Motor neuron (in vitro differentiated cells): ENCODE data around the gene RBFOX2. TPM values are rescaled to one million over a fixed set of nuclear protein-coding genes. Genes with fewer than 3 reads are reported as not detected.
A peak's percentile ranks its signal among the peaks of the same experiment; 100 is the strongest.

Experiments used
- ATAC-seq, 8 experiments: fragments of 200-7000 bp; cut with Tn5 transposase; replicated peaks in 6 of 8; 2 replicates each; pipeline ENCODE4 v1.8.0; 2021; ENCODE audit warnings: mild to moderate bottlenecking in 8 of 8, moderate library complexity in 8 of 8
- H3K27ac ChIP-seq, 2 donors: fragments of 250-450 bp; sonication (Bioruptor Pico); 2 replicates each; pipeline ENCODE4 v1.9.0; 2021; ENCODE audit warnings: antibody characterized with exemption in 2 of 2, mild to moderate bottlenecking in 2 of 2, moderate library complexity in 1 of 2
- H3K4me1 ChIP-seq, 2 donors: fragments of 250-450 bp; sonication (Bioruptor Pico); replicated peaks in 1 of 2; 2 replicates each; pipeline ENCODE4 v1.6.1; 2021; ENCODE audit warnings: antibody characterized with exemption in 2 of 2, mild to moderate bottlenecking in 2 of 2, moderate library complexity in 1 of 2
- H3K4me3 ChIP-seq, 5 donors: fragments of 250-450 bp; sonication (Bioruptor Pico); 2 replicates each; pipeline ENCODE4 v1.9.0; 2021; ENCODE audit warnings: antibody characterized with exemption in 5 of 5, mild to moderate bottlenecking in 5 of 5, moderate library complexity in 4 of 5
- WGBS, 10 experiments: fragments of 450-650 bp; shearing (Covaris generic); methylation state at CpG; one replicate each; pipeline ENCODE4 v1.0.0; 2022; 5-methylcytosine and 5-hydroxymethylcytosine counted together
- in situ Hi-C, 9 experiments: fragments of 400-800 bp; cut with MboI; loops; one replicate each; pipeline ENCODE4 v1.15.0; 2021; ENCODE audit warnings: low sequenced_read_pairs in 9 of 9, low pct_unique_long_range_greater_than_20kb in 2 of 9; ENCODE audit not compliant: unreplicated experiment in 9 of 9
- total RNA-seq, 8 experiments: library from RNA; unstranded; fragments of 300-600 nt; gene quantifications; 2 replicates each; pipeline versions ENCODE4 v1.2.3 to v1.2.4, GENCODE V29; 2022

Gene RBFOX2
- total RNA-seq, 8 experiments from 2014 or later = 105 to 229 (median 174) TPM

DNA sequence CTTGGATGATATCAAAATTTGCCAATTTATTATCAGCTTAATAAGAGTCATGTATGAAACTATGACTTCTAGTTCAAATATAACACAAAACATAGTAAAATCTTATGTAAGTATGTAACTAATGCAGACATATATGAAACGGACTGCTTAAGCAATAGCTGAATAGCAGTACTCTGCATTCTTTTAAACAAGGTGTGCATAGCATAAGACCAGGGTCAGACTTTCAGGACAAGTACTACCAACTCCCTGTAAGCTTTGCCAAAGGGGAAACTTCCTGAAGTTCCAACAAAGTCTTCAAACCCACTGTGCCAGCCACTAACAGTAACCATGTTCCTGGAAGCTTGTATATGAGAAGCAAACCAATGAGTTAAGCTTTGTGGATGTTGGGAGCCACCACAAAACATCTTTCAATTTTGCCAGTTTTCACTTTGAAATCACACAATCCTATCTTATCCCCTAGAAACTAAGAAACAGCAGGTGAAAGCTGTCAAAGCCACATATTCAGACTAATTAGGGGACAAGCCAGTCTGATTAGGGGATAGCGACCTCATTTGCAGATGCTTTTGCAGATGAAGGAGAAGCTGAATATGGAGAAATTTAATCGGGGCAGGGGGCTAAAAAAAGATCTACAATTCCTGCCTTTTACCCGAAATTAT lies 13.3 kb downstream of the RBFOX2 start:
- 7 to 86% (median 38%) methylated on average over 1 to 4 of the region's 4 CpGs; no CpG with 5 or more reads in 1 of the 10 experiments for WGBS, 10 experiments
- H3K4me1 ChIP-seq = peaks cover 37 to 46% of the 10 kb centered on the region in 2 donors
- in situ Hi-C loops = no loop called here
- ATAC-seq = no peak
- H3K4me3 ChIP-seq = no peak overlapping the region
- no peak overlapping the region for H3K27ac ChIP-seq

DNA sequence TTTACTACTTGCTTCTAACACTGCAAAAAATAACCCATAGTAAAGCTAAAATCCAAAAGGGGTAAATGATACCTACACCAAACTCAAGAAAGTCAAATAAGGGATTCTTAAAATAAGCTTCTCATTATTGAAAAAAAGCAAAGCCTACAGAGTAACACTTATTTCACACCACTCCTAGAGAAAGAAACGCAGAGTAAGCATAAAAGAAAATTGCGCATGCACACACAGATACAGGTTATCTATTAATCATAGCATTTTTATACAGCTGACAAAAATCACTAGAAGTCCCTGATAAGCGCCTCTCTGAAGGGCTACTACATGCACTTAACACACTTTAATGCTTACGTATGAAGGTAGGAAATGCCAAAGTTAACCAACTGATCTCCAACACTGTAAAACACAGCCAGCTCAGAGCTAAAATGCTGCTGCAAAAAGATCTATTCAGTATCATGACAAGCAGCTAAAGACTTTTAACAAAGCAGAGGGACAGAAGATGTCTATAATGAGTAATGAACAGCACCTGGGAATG lies 14.0 kb downstream of the RBFOX2 start:
- no peak for ATAC-seq
- in situ Hi-C loops = no loop called here
- WGBS, 10 experiments = 61 to 100% (median 86%) methylated on average over 1 to 4 of the region's 4 CpGs; no CpG with 5 or more reads in 1 of the 10 experiments

DNA sequence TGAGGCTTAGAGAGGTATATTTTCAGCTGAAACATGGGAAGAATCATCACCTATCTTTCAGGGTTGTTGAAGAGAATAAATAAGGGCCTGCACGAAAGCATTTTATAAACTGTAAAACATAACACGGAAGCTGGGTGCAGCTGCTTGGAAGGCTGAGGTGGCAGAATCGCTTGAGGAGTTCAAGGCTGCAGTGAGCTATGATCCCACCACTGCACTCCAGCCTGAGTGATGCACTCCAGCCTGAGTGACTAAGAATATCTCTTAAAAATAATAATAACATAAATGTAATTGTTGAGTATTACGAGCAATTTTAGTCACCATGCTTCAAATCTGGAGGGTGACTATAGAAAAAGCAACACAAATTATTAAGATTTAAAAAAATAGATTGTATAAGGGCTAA lies 16.3 kb downstream of the RBFOX2 start:
- WGBS, 10 experiments = 77 to 100% (median 92%) methylated on average over 1 to 4 of the region's 4 CpGs; no CpG with 5 or more reads in 2 of the 10 experiments
- in situ Hi-C loops = no loop called here
- no peak overlapping the region for H3K27ac ChIP-seq
- H3K4me3 ChIP-seq = no peak overlapping the region
- H3K4me1 ChIP-seq = peaks cover 28 to 42% of the 10 kb centered on the region in 2 donors
- ATAC-seq = no peak

More for the DNA sequence above, 14.0 kb downstream of the RBFOX2 start:
- Histone ChIP-seq H3K27ac (no peak overlapping the region), H3K4me3 (no peak overlapping the region), H3K4me1 (peaks cover 37 to 52% of the 10 kb centered on the region in 2 donors)

DNA sequence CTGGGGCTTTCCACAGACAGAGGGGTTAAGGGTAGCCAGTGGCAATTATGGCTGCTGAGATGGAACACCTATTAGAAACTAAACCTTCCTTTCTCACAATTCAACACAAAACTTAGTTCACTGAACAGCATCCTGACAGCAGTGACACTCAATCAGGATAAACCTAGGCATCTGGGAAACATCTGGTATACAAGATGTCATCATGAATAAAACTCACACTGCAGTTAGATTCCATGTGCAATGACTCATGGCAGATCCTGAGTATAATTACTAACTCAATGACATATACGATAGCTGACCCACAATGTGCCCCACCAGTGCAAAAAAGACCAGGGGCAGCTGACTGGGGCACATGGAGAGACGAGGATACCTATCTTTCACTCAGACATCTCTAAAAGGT lies 17.7 kb downstream of the RBFOX2 start:
- peak; percentile 58 to 94 (median 79) for ATAC-seq

DNA sequence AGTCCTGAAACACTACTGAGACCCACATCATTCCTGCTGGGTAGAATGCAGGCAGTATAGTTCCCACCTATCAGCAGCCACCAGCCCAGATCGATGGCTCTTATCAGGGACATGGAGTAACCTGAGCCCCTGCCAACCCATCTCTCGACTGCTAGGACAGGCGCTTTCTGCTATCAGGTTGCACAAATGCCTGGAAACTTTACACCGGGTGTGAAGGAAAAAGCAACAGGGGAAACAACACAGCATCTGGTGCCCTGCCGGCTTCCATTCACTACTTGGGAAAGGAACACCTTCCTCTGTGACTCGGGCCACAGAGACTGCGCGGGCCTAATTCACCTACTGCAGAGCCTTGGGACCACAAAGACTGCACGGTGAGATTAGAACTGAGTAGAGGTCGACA lies 18.5 kb downstream of the RBFOX2 start:
- Histone ChIP-seq H3K4me3 (no peak overlapping the region), H3K27ac (no peak overlapping the region), H3K4me1 (peaks cover 15 to 20% of the 10 kb centered on the region in 2 donors)
- no peak for ATAC-seq
- WGBS, 10 experiments = 27 to 57% (median 42%) methylated on average over 1 to 9 of the region's 10 CpGs; no CpG with 5 or more reads in 2 of the 10 experiments
- in situ Hi-C loops = no loop called here

More for the DNA sequence above, 17.7 kb downstream of the RBFOX2 start:
- in situ Hi-C loops = no loop called here
- no peak overlapping the region for H3K27ac ChIP-seq
- 0 to 94% (median 38%) methylated on average over 1 to 2 of the region's 2 CpGs; no CpG with 5 or more reads in 4 of the 10 experiments for WGBS, 10 experiments
- no peak overlapping the region for H3K4me3 ChIP-seq
- H3K4me1 ChIP-seq = peaks cover 15 to 27% of the 10 kb centered on the region in 2 donors

DNA sequence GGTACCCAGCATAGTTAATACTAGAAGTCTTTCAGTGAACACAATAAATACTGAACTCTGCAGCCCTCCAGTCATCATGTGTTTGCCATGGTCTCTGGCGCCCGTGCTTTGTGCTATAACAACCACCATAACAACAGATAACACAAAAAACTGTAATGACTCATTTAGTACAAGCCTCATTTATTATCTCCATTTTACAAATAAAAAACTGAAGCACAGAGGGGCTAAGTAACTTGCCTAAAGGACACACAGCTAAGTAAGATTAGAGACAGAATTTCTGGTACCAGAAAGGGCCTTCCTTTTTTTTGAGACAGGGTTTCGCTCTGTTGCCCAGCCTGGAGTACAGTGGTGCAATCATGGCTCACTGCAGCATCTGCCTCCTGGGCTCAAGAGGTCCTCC lies 19.5 kb downstream of the RBFOX2 start:
- in situ Hi-C loops = no loop called here
- Histone ChIP-seq H3K27ac (no peak overlapping the region), H3K4me1 (peaks cover 8 to 13% of the 10 kb centered on the region in 2 donors), H3K4me3 (no peak overlapping the region)
- 60 to 88% (median 66%) methylated on average over 1 to 3 of the region's 3 CpGs; no CpG with 5 or more reads in 3 of the 10 experiments for WGBS, 10 experiments
- peak in 4 of 8 experiments; percentile 19 to 64 (median 43) for ATAC-seq

DNA sequence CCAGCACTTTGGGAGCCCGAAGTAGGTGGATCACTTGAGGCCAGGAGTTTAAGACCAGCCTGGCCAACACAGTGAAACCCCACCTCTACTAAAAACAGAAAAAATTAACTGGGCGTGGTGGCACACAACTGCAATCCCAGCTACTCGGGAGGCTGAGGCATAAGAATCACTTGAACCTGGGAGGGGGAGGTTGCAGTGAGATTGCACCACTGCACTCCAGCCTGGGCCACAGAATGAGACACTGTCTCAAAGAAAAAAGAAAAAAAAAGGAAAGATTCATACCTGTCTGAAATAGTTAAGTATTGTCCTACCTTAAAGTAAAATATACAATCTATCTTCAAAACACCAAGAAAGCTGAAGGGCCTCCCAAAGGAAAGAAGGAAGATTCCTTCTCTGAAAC lies 20.1 kb downstream of the RBFOX2 start:
- no peak overlapping the region for H3K27ac ChIP-seq
- in situ Hi-C loops = no loop called here
- 25 to 100% (median 89%) methylated on average over 2 to 3 of the region's 3 CpGs; no CpG with 5 or more reads in 1 of the 10 experiments for WGBS, 10 experiments
- no peak for ATAC-seq
- no peak overlapping the region for H3K4me3 ChIP-seq
- H3K4me1 ChIP-seq = peaks cover 8 to 13% of the 10 kb centered on the region in 2 donors

DNA sequence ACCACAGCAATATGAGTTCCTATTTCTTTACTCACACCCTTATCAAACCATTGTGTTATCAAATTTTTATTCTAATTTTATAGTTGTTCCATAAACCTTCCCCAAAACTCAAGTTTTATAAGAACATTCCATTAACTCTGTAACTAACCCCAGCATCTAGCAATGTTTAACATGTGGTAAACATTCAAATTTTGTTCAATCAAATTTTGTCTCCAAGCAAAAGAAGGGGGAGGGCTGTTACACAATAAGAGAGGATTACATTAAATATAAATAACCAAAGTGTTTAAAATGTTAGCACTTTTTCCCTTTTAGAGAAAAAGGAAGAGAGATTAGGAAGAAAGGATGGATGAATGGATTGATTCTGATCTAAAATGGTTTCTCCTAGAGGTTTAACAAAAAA lies 20.5 kb downstream of the RBFOX2 start:
- in situ Hi-C loops = no loop called here
- Histone ChIP-seq H3K4me1 (peaks cover 8 to 13% of the 10 kb centered on the region in 2 donors), H3K4me3 (no peak overlapping the region), H3K27ac (no peak overlapping the region)
- no peak for ATAC-seq

DNA sequence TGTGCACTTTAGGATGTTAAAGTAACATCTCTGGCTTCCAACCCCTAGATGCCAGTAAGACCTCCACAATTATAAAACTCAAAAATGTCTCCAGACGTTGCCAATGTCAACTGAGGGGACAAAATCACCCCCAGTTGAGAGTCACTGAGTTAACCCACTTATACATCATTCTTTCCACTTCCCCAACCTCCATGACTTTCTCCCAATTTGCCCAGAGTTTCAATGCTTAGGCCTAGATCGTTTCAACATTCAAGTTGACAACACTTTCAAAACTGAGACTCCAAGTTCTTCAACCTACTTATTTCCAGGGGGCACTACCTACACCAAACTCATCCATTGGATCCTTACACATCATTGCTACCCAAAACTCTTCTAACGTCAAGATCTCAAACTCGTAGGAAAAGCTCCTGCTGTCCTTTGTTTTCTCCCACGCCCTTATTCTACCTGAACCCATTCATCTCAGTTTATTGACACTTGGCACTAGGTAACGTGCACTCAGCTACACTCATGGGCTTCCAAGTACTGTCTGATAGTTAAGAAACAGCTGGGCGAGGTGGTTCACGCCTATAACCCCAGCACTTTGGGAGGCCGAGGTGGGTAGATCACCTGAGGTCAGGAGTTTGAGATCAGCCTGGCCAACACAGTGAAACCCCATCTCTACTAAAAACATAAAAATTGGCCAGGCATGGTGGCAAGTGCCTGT lies 24.5 kb downstream of the RBFOX2 start:
- H3K4me3 ChIP-seq = no peak overlapping the region
- H3K27ac ChIP-seq = no peak overlapping the region
- in situ Hi-C loops = no loop called here
- no peak for ATAC-seq
- no peaks in the 10 kb centered on the region for H3K4me1 ChIP-seq
- WGBS, 10 experiments = 83 to 100% (median 96%) methylated on average over 2 to 9 of the region's 9 CpGs

DNA sequence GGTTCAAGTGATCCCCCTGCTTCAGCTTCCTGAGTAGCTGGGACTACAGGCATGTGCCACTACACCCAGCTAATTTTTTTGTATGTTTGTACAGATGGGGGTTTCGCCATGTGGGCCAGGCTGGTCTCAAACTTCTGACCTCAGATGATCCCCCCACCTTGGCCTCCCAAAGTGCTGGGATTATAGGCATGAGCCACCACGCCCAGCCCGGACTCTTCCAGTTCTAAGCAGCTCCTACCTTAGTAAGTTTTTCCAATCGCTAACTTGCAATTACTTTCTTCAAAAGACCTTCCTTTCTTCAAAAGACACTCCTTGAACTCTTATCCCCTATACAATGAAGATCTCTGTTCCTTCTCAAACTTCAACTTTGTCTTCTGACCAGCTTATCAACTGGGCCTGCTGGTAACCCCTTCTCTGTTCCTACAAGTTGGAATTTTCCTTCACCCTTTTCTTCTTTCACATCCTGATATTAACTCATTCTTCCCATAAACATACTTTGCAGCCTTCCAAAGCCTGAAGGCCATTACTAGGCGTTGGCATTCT lies 25.8 kb downstream of the RBFOX2 start:
- Histone ChIP-seq H3K4me1 (no peaks in the 10 kb centered on the region), H3K4me3 (no peak overlapping the region), H3K27ac (no peak overlapping the region)
- in situ Hi-C loops = no loop called here
- no peak for ATAC-seq
- WGBS, 10 experiments = 50 to 100% (median 94%) methylated on average over 1 to 5 of the region's 5 CpGs

DNA sequence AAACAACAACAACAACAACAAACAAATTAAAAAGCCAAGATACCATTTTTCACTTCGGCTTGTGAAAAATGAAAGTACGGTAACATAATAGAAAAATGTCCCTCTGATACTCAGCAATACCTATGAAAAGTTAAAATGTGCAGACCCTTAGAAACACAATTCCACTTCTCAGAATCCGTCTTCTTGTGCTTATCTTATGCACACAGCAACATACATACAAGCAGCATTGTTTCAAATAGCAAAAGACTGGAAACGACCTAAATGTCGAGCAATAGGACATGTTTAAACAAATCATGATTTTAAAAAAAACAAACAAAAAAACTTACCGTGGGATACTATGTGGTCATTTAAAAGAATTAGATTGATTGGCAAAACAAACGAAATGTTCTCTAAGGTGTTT lies 26.5 kb downstream of the RBFOX2 start:
- Histone ChIP-seq H3K4me3 (no peak overlapping the region), H3K27ac (no peak overlapping the region), H3K4me1 (no peaks in the 10 kb centered on the region)
- WGBS, 10 experiments = 88 to 97% (median 93%) methylated on average over 4 to 7 of the region's 7 CpGs
- in situ Hi-C loops = no loop called here
- ATAC-seq = no peak

DNA sequence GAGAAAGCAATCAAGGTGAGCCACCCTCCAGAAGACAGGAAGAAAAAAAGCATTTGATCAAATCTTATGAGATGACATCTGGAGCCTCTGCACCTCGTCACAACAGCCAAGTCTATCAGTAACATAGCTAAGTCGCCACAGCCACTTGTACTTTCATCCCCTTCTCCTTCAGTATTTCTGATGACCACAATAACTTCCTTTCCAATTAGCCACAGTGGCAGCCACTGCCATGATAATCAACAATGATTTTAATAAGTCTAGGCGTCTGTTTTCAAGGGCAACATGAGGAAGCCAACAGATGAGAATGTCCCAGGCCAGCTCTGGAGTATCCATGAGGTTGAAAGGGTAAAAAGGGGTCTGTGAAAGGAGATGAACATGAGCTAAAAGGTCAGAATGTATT lies 29.9 kb downstream of the RBFOX2 start:
- in situ Hi-C loops = no loop called here
- Histone ChIP-seq H3K4me3 (no peak overlapping the region), H3K27ac (no peak overlapping the region), H3K4me1 (no peaks in the 10 kb centered on the region)
- ATAC-seq = no peak
- 86 to 100% (median 100%) methylated on average over 1 to 3 of the region's 3 CpGs; no CpG with 5 or more reads in 2 of the 10 experiments for WGBS, 10 experiments

DNA sequence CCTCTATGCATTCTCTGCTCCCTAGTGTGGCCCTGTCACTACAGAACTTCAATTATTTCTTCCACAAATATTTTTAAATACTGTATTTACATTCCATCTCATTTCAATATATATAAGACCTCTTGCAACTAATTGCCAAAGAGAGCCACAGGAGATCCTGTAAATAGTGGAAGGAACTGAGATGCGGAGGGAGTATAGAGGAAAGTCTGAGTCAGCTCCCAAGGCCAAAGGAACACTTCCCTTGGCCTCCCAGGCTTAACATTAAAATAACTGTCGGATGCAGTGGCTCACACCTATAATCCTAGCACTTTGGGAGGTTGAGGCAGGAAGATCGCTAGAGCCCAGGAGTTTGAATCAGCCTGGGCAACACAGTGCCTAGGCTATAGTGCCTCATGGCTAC lies 31.2 kb downstream of the RBFOX2 start:
- Histone ChIP-seq H3K27ac (no peak overlapping the region), H3K4me1 (no peaks in the 10 kb centered on the region), H3K4me3 (no peak overlapping the region)
- no peak for ATAC-seq
- 80 to 100% (median 100%) methylated on average over 1 to 2 of the region's 3 CpGs; no CpG with 5 or more reads in 4 of the 10 experiments for WGBS, 10 experiments
- in situ Hi-C loops = no loop called here
